Endothelial cell of umbilical vein (primary cell): ENCODE results near the gene CHKB. TPM values are rescaled to one million over a fixed set of nuclear protein-coding genes. Genes with fewer than 3 reads are reported as not detected.

Source experiments
- BruUV-seq: library from RNA; stranded (reverse); fragments of 400-500 nt; replicated peaks from 2 replicates; lab custom pipeline; 2021; lab: Mats Ljungman, UMichigan
- CTCF ChIA-PET: fragments of 300-600, 350-600 bp; sonication (Branson Sonifier 250); formaldehyde crosslinking; loops from one replicate; lab custom pipeline; 2021; ENCODE audit warnings: antibody characterized with exemption, inconsistent platforms; lab: Charles Lee
- POLR2A ChIA-PET: fragments of 300-600, 350-600 bp; sonication (Branson Sonifier 250); formaldehyde crosslinking; loops from one replicate; lab custom pipeline; 2021; ENCODE audit warnings: antibody characterized with exemption, inconsistent platforms; lab: Charles Lee
- DNase-seq: peaks from one replicate; pipeline ENCODE4 v3.0.0-alpha.2; 2011; ENCODE audit warnings: low read depth, low spot score
- FAIRE-seq: peaks from 2 replicates; lab custom pipeline; 2011; peaks lifted over from hg19 to GRCh38; lab: Jason Lieb, UNC
- H2AFZ ChIP-seq: 2 replicates; pipeline ENCODE4 v1.6.0; 2012; ENCODE audit warnings: low read depth, low read length, control low read depth, inconsistent platforms
- H3K27ac ChIP-seq: 2 replicates; pipeline ENCODE4 v1.5.1; 2011; ENCODE audit warnings: low read depth, mild to moderate bottlenecking, control low read depth, low read length, moderate library complexity; ENCODE audit not compliant: insufficient read depth
- H3K27me3 ChIP-seq, 2 experiments: 2 replicates each; pipeline versions ENCODE4 v1.6.0 to v1.6.1; 2011; ENCODE audit warnings: low read length in 2 of 2, mixed read lengths in 1 of 2; ENCODE audit not compliant: control insufficient read depth in 2 of 2, insufficient read depth in 2 of 2
- H3K36me3 ChIP-seq, 2 experiments: 2 replicates in 1 of 2; 3 replicates in 1 of 2; pipeline ENCODE4 v1.5.1; 2011; ENCODE audit warnings: low read length in 2 of 2, mild to moderate bottlenecking in 1 of 2, moderate library complexity in 1 of 2; ENCODE audit not compliant: control insufficient read depth in 2 of 2, insufficient read depth in 2 of 2; ENCODE audit errors: extremely low read depth in 1 of 2
- H3K4me1 ChIP-seq: 3 replicates; pipeline ENCODE4 v1.5.1; 2011; ENCODE audit warnings: mild to moderate bottlenecking, low read length; ENCODE audit not compliant: control insufficient read depth, insufficient read depth; ENCODE audit errors: extremely low read depth
- H3K4me2 ChIP-seq: 2 replicates; pipeline ENCODE4 v1.6.1; 2011; ENCODE audit warnings: low read length, control low read depth, mixed read lengths; ENCODE audit not compliant: insufficient read depth
- H3K4me3 ChIP-seq, 3 experiments: fragments of 200-600 bp in 1 of 3; sonication (generic), shearing (Covaris generic) in 1 of 3; replicated peaks in 1 of 3; 2 replicates each; pipeline ENCODE4 v1.5.1; 2011 to 2016; ENCODE audit warnings: control low read depth in 3 of 3, low read length in 3 of 3, mild to moderate bottlenecking in 2 of 3, inconsistent platforms in 1 of 3, low read depth in 1 of 3, moderate library complexity in 1 of 3; ENCODE audit not compliant: insufficient read depth in 1 of 3
- H3K79me2 ChIP-seq: 2 replicates; pipeline ENCODE4 v1.6.0; 2012; ENCODE audit warnings: low read length, inconsistent platforms; ENCODE audit not compliant: control insufficient read depth, insufficient read depth
- H3K9ac ChIP-seq: replicated peaks from 2 replicates; pipeline ENCODE3; 2011; ENCODE audit warnings: low read length, control low read depth; ENCODE audit not compliant: insufficient read depth; ENCODE audit errors: extremely low read depth
- H3K9me1 ChIP-seq: replicated peaks from 3 replicates; pipeline ENCODE4 v1.6.0; 2011; ENCODE audit warnings: mild to moderate bottlenecking, low read length; ENCODE audit not compliant: control insufficient read depth, insufficient read depth; ENCODE audit errors: extremely low read depth
- H3K9me3 ChIP-seq: replicated peaks from 2 replicates; pipeline ENCODE4 v1.5.1; 2012; ENCODE audit warnings: low read length, inconsistent platforms; ENCODE audit not compliant: control insufficient read depth, insufficient read depth
- H4K20me1 ChIP-seq: replicated peaks from 2 replicates; pipeline ENCODE3; 2011; ENCODE audit warnings: mild to moderate bottlenecking, low read length; ENCODE audit not compliant: control insufficient read depth, insufficient read depth; ENCODE audit errors: extremely low read depth
- EZH2 ChIP-seq: IDR thresholded peaks from 2 replicates; pipeline ENCODE4 v1.6.1; 2012; ENCODE audit warnings: borderline replicate concordance, low read depth, mild to moderate bottlenecking, moderate library complexity, low read length, inconsistent platforms; ENCODE audit not compliant: severe bottlenecking
- FOS ChIP-seq: IDR thresholded peaks from 2 replicates; pipeline ENCODE4 v1.6.1; 2011; ENCODE audit warnings: mild to moderate bottlenecking, low read length, moderate library complexity, borderline replicate concordance; ENCODE audit not compliant: insufficient read depth
- MAX ChIP-seq: IDR thresholded peaks from 2 replicates; pipeline ENCODE4 v1.6.1; 2011; ENCODE audit not compliant: insufficient read depth, insufficient read length
- MYC ChIP-seq: IDR thresholded peaks from one replicate; pipeline ENCODE4 v1.6.1; 2011; ENCODE audit warnings: mild to moderate bottlenecking, low read depth, low read length
- POLR2AphosphoS5 ChIP-seq: IDR thresholded peaks from 2 replicates; pipeline ENCODE4 v1.6.1; 2012; ENCODE audit warnings: low read depth, mild to moderate bottlenecking, control low read depth, low read length, moderate library complexity; ENCODE audit not compliant: insufficient read depth
- dilution Hi-C: fragments of 300-500 bp; cut with MboI; formaldehyde crosslinking; loops from one replicate; pipeline ENCODE4 v1.15.0; 2019; ENCODE audit warnings: low sequenced_read_pairs; ENCODE audit not compliant: extremely low pct_ligation_motif_present
- intact Hi-C: fragments of 100-400 bp; cut with micrococcal nuclease; formaldehyde crosslinking; loops from one replicate; pipeline ENCODE4 v1.10.0; 2022
- polyA plus RNA-seq, 4 experiments: library from polyadenylated mRNA; depleted of rRNA in 3 of 4; stranded (reverse) in 3 of 4; unstranded in 1 of 4; fragments of >200 nt; gene quantifications; 2 replicates each; pipeline versions ENCODE4 v1.2.1 to v1.2.3, GENCODE V29; 2011 to 2012; ENCODE audit warnings: missing spikeins in 1 of 4
- total RNA-seq: library from RNA; stranded (reverse); gene quantifications from 2 replicates; pipeline ENCODE4 v1.2.3, GENCODE V29; 2021

CHKB gene
- total and polyA plus RNA-seq, 2 donors (not counting 3 experiments of a cell fraction or from before 2014, with no cell fraction given): 62.4 to 70.6 TPM

- H3K27me3 ChIP-seq: peaks cover 27 to 43% of the 10 kb centered on the region in 2 experiments
- intact Hi-C loops (no loop called here), dilution Hi-C loops (no loop called here)
- no peaks in the 10 kb centered on the region for H4K20me1 ChIP-seq
- FAIRE-seq (no peak), DNase-seq (no peak)
- H3K4me2 ChIP-seq: no peak overlapping the region
- no peak overlapping the region for H3K27ac ChIP-seq
- H3K9ac ChIP-seq: no peak overlapping the region
- no peaks in the 10 kb centered on the region for H3K9me3 ChIP-seq
- H3K4me1 ChIP-seq: no peaks in the 10 kb centered on the region
- H3K79me2 ChIP-seq: no peaks in the 10 kb centered on the region
- ChIA-PET POLR2A (interaction anchor here (0.7 kb wide), 1 partner anchor 24 kb away, joined by 4 read pairs; no protein-coding TSS in a partner anchor), CTCF (interaction anchor here (0.7 to 2.3 kb wide), 4 partner anchors 12 to 71 kb away, joined by 3 to 9 read pairs (median 4); partner anchors contain the start of genes SCO2 and SYCE3)
- no peak overlapping the region for H2AFZ ChIP-seq
- no TSS peak for BruUV-seq
- no peak overlapping the region for H3K4me3 ChIP-seq
- no peaks in the 10 kb centered on the region for H3K9me1 ChIP-seq
- H3K36me3 ChIP-seq: no peaks in the 10 kb centered on the region
- TF ChIP-seq EZH2: peak; percentile 78
- no peak for TF ChIP-seq POLR2AphosphoS5
- no peak for TF ChIP-seq FOS
- no peak for TF ChIP-seq MYC
- TF ChIP-seq MAX: no peak
Measured at GRCh38 chr22:50548040-50548920, 34.4 kb downstream of the CHKB start.
